Right lobe of liver (tissue), 6 donors: Measurements from ENCODE around the gene C3orf18. TPM values are rescaled to one million over a fixed set of nuclear protein-coding genes. Genes with fewer than 3 reads are reported as not detected.

Source experiments
- ATAC-seq, 4 donors: fragments of 200-7000 bp; cut with Tn5 transposase; one replicate each; pipeline ENCODE4 v1.9.1; 2020; ENCODE audit warnings: mild to moderate bottlenecking in 4 of 4, moderate library complexity in 4 of 4
- DNase-seq, 3 donors: peaks; one replicate each; pipeline ENCODE4 v3.0.0-alpha.2; 2020
- H3K27ac ChIP-seq, 3 donors: fragments of 200-600 bp; one replicate each; pipeline ENCODE4 v1.8.0; 2022
- H3K27me3 ChIP-seq, 2 donors: fragments of 200-600 bp; one replicate each; pipeline ENCODE4 v1.8.0; 2022
- H3K36me3 ChIP-seq, 4 donors: fragments of 200-600 bp; sonication (generic) in 1 of 4; one replicate each; pipeline versions ENCODE4 v1.5.1 to v1.8.0; 2017 to 2022; ENCODE audit warnings: control low read depth in 1 of 4
- H3K4me1 ChIP-seq, 4 donors: fragments of 200-600 bp; sonication (generic) in 1 of 4; one replicate each; pipeline versions ENCODE4 v1.5.1 to v1.8.0; 2017 to 2022; ENCODE audit warnings: control low read depth in 1 of 4
- H3K4me3 ChIP-seq, 3 donors: fragments of 200-600 bp; one replicate each; pipeline ENCODE4 v1.8.0; 2022
- H3K9me3 ChIP-seq, 4 donors: fragments of 200-600 bp; sonication (generic) in 1 of 4; one replicate each; pipeline versions ENCODE4 v1.5.1 to v1.8.0; 2017 to 2022; ENCODE audit warnings: control low read depth in 1 of 4
- POLR2A ChIP-seq: fragments of 450-650 bp; IDR thresholded peaks from one replicate; pipeline ENCODE4 v1.6.1; 2017; ENCODE audit warnings: antibody characterized with exemption, mild to moderate bottlenecking
- WGBS: methylation state at CpG from one replicate; pipeline ENCODE4 v1.1.6; 2018; ENCODE audit warnings: low coverage, low lambda C conversion rate; ENCODE audit not compliant: insufficient coverage; ENCODE audit errors: missing lambda C conversion rate; 5-methylcytosine and 5-hydroxymethylcytosine counted together
- intact Hi-C, 2 donors: fragments of 100-400 bp; cut with DNase I; formaldehyde crosslinking; loops; one replicate each; pipeline versions ENCODE4 v1.11.2 to v1.14.1; 2022
- total RNA-seq, 6 experiments: library from RNA; depleted of rRNA in 2 of 6; stranded (reverse); fragments of >200 nt in 2 of 6; fragmentation: NEBNext Ultra II Directional in 3 of 6; extraction: Animal tissue kit (Norgen Biotek cat#: 25700) in 3 of 6; gene quantifications; one replicate each; pipeline versions ENCODE4 v1.1.0 to v1.2.4, GENCODE V29; 2016 to 2023
- TF ChIP-seq, protein P1 (sequence below), 4 donors: fragments of 200-600 bp in 3 of 4; fragments of 450-650 bp in 1 of 4; IDR thresholded peaks; one replicate each; pipeline versions ENCODE4 v1.5.1 to v1.8.0; 2016 to 2022; ENCODE audit warnings: antibody characterized with exemption in 4 of 4, mild to moderate bottlenecking in 2 of 4
- donor health status: DM: no; HTN: yes; CAD: no.
- donor health status: DM: no; HTN: no; CAD: no.
- donor health status: DM: no; HTN: no; CAD: no.
- donor health status: DM: no; HTN: yes; CAD: no.
- donor health status: DM: no; HTN: yes; CAD: no.

The C3orf18 gene
- total RNA-seq, 6 experiments from 2014 or later: 2.0 to 7.8 (median 2.8) TPM

- DNase-seq (no peak), ATAC-seq (no peak)
- intact Hi-C loops: loop anchor here in 1 of 2 donors (10.0 kb wide), 1 partner anchor 159 kb away; no protein-coding TSS in a partner anchor
- H3K4me3 ChIP-seq: no peak overlapping the region
- no peaks in the 10 kb centered on the region for H3K27me3 ChIP-seq
- no peak overlapping the region for H3K27ac ChIP-seq
- no peak for TF ChIP-seq POLR2A
- TF ChIP-seq, protein P1, sequence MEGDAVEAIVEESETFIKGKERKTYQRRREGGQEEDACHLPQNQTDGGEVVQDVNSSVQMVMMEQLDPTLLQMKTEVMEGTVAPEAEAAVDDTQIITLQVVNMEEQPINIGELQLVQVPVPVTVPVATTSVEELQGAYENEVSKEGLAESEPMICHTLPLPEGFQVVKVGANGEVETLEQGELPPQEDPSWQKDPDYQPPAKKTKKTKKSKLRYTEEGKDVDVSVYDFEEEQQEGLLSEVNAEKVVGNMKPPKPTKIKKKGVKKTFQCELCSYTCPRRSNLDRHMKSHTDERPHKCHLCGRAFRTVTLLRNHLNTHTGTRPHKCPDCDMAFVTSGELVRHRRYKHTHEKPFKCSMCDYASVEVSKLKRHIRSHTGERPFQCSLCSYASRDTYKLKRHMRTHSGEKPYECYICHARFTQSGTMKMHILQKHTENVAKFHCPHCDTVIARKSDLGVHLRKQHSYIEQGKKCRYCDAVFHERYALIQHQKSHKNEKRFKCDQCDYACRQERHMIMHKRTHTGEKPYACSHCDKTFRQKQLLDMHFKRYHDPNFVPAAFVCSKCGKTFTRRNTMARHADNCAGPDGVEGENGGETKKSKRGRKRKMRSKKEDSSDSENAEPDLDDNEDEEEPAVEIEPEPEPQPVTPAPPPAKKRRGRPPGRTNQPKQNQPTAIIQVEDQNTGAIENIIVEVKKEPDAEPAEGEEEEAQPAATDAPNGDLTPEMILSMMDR (IDR thresholded peaks at IDR 0.05): no peak
- WGBS: 76% methylated on average over 12 of the region's 13 CpGs
- H3K36me3 ChIP-seq: no peaks in the 10 kb centered on the region
- H3K4me1 ChIP-seq: no peaks in the 10 kb centered on the region
- no peaks in the 10 kb centered on the region for H3K9me3 ChIP-seq
Measured at GRCh38 chr3:50533316-50533715, 34.2 kb downstream of the C3orf18 start.

GRCh38 chr3:50532062-50532705 is 35.4 kb downstream of the C3orf18 start:
- H3K4me1 ChIP-seq: no peaks in the 10 kb centered on the region
- no peaks in the 10 kb centered on the region for H3K27me3 ChIP-seq
- DNase-seq: no peak
- TF ChIP-seq, protein P1 (IDR thresholded peaks at IDR 0.05): no peak
- TF ChIP-seq POLR2A: no peak
- H3K9me3 ChIP-seq: no peaks in the 10 kb centered on the region
- intact Hi-C loops: loop anchor here in 1 of 2 donors (10.0 kb wide), 1 partner anchor 157 kb away; no protein-coding TSS in a partner anchor
- ATAC-seq: no peak
- H3K36me3 ChIP-seq: no peaks in the 10 kb centered on the region
- no peak overlapping the region for H3K4me3 ChIP-seq
- WGBS: 74% methylated on average over 7 of the region's 9 CpGs
- H3K27ac ChIP-seq: no peak overlapping the region

DNA sequence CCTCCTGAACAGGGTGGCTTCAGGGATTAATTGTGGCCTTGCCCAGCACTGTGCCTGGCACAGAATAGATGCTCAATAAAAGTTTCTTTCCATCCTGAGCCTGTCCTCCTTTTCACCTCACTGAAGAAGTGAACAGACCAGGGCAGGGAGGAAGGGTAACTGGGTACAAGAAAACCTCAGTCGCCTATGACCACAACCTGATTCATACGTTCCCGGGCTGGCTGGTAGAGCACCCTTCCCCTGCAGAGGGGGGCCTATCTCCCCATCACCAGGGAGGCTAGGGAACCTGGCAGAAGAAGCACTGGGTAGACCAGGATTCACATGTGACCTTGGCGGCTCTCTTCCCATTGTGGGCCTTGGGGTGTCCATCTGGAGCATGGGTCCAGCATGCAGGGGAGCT is 36.3 kb downstream of the C3orf18 start:
- Histone ChIP-seq H3K4me3 (no peak overlapping the region), H3K36me3 (no peaks in the 10 kb centered on the region), H3K4me1 (no peaks in the 10 kb centered on the region), H3K9me3 (no peaks in the 10 kb centered on the region), H3K27ac (no peak overlapping the region), H3K27me3 (no peaks in the 10 kb centered on the region)
- DNase-seq: no peak
- 50% methylated on average over 1 of the region's 4 CpGs for WGBS
- intact Hi-C loops: loop anchor here in 1 of 2 donors (10.0 kb wide), 1 partner anchor 156 kb away; no protein-coding TSS in a partner anchor
- TF ChIP-seq, protein P1 (IDR thresholded peaks at IDR 0.05): no peak
- no peak for TF ChIP-seq POLR2A
- no peak for ATAC-seq

DNA sequence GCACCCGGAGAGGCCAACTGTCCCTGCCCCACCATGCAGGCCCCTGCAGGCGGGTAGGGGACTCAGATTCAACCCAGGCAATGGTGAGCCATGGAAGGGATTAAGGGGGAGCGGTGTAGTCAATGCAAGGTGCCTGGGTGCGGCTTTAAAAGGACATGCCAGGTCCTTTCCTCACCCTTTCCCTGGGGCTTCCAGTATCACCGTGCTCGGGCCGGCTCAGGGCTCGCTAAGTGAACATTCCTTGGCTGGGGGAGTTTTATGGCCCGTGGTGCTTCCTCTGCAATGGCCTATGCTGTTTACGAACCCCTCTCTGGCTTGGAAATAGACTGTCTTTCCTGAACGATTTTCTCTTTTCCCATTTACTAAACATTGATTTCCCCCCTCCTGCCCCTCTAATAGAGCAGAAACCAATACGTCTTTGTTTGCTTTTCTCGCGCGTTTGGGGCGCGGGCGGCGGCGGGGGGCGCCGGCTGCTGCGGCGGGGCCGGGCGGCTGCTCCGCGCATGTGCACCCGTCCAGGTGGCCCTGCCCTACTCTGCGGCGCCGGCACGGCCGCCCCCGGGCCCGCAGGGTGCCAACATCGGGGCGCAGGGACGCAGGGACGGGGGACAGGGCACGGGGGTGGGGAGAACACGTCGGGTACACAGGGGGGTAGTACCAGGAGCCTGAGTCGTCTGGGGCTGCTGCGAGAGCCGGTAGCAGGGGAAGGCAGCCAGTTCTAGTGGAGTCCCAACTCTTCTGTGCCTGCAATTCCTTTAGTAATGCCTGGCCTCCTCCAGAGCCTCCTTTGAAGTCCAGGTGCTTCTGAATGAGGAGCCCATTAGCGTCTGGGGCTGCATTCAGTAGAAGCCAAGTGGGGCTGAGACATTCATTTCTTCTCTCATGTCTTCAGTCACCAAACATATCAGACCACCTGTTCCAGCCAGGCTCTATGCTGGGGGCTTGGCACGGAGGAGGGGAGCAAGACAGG is 37.3 kb downstream of the C3orf18 start:
- DNase-seq (no peak), ATAC-seq (no peak)
- H3K27me3 ChIP-seq: no peaks in the 10 kb centered on the region
- WGBS: 7% methylated on average over 32 of the region's 48 CpGs
- no peaks in the 10 kb centered on the region for H3K9me3 ChIP-seq
- H3K4me1 ChIP-seq: no peaks in the 10 kb centered on the region
- no peaks in the 10 kb centered on the region for H3K36me3 ChIP-seq
- no peak overlapping the region for H3K4me3 ChIP-seq
- intact Hi-C loops: loop anchor here in 1 of 2 donors (10.0 kb wide), 1 partner anchor 155 kb away; no protein-coding TSS in a partner anchor
- no peak overlapping the region for H3K27ac ChIP-seq
- TF ChIP-seq, protein P1 (IDR thresholded peaks at IDR 0.05): no peak
- no peak for TF ChIP-seq POLR2A
